Neural progenitor cell (in vitro differentiated cells): ENCODE data around the gene PHETA1.

ENCODE experiments used
- EZH2 ChIP-seq: fragments of 200-600 bp; sonication (generic); IDR thresholded peaks from 2 replicates; pipeline ENCODE4 v1.6.1; 2017; ENCODE audit warnings: antibody characterized with exemption, mild to moderate bottlenecking, moderate library complexity
- EZH2phosphoT487 ChIP-seq: fragments of 200-600 bp; sonication (generic); IDR thresholded peaks from 2 replicates; pipeline ENCODE4 v1.6.1; 2017; ENCODE audit warnings: antibody characterized with exemption
- TF ChIP-seq, protein P1 (sequence below): fragments of 200-600 bp; sonication (generic); IDR thresholded peaks from 2 replicates; pipeline ENCODE4 v1.5.1; 2017; ENCODE audit warnings: antibody characterized with exemption, mild to moderate bottlenecking

DNA sequence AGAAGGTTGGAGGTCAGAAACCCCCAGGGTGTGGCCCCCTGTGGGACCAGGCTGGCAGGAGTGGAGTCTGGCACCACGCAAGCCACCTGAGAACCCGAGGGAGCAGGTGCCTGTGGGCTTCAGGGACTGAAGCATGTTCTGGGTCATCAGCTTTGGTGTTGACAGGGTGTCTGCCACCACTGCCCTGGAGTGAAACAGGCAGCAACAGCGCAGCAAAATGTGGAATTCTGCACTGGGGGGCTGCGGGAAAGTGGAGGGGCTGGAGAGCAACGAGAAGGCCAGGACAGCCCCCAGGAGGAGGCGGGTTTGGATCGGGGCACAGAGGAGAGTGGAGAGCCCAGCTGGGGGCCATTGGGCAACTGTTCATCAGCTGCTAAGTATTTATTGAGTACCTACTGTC, 15.9 kb downstream of the PHETA1 start:
- TF ChIP-seq, protein P1, sequence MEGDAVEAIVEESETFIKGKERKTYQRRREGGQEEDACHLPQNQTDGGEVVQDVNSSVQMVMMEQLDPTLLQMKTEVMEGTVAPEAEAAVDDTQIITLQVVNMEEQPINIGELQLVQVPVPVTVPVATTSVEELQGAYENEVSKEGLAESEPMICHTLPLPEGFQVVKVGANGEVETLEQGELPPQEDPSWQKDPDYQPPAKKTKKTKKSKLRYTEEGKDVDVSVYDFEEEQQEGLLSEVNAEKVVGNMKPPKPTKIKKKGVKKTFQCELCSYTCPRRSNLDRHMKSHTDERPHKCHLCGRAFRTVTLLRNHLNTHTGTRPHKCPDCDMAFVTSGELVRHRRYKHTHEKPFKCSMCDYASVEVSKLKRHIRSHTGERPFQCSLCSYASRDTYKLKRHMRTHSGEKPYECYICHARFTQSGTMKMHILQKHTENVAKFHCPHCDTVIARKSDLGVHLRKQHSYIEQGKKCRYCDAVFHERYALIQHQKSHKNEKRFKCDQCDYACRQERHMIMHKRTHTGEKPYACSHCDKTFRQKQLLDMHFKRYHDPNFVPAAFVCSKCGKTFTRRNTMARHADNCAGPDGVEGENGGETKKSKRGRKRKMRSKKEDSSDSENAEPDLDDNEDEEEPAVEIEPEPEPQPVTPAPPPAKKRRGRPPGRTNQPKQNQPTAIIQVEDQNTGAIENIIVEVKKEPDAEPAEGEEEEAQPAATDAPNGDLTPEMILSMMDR: no peak
- TF ChIP-seq EZH2: no peak
- no peak for TF ChIP-seq EZH2phosphoT487
